ENCODE data around the gene PRKN. TPM values are rescaled to one million over a fixed set of nuclear protein-coding genes. Genes with fewer than 3 reads are reported as not detected.

The PRKN gene
- total RNA-seq, 1 donor from 2014 or later, result 7.0 TPM

GRCh38 chr6:161407115-161407514 lies 1320.5 kb downstream of the PRKN start:
- Mint-ChIP-seq H3K36me3 (ENCODE audit: unreplicated experiment) (no peaks in the 10 kb centered on the region), H3K27me3 (ENCODE audit: unreplicated experiment) (peaks cover 2% of the 10 kb centered on the region), H3K27ac (ENCODE audit: unreplicated experiment) (no peak overlapping the region), H3K4me3 (ENCODE audit: unreplicated experiment) (no peak overlapping the region), H3K4me1 (ENCODE audit: low read depth, unreplicated experiment) (peaks cover 11% of the 10 kb centered on the region), H3K9me3 (ENCODE audit: unreplicated experiment) (no peaks in the 10 kb centered on the region)
- no peak for DNase-seq
- TF ChIP-seq, protein P1, sequence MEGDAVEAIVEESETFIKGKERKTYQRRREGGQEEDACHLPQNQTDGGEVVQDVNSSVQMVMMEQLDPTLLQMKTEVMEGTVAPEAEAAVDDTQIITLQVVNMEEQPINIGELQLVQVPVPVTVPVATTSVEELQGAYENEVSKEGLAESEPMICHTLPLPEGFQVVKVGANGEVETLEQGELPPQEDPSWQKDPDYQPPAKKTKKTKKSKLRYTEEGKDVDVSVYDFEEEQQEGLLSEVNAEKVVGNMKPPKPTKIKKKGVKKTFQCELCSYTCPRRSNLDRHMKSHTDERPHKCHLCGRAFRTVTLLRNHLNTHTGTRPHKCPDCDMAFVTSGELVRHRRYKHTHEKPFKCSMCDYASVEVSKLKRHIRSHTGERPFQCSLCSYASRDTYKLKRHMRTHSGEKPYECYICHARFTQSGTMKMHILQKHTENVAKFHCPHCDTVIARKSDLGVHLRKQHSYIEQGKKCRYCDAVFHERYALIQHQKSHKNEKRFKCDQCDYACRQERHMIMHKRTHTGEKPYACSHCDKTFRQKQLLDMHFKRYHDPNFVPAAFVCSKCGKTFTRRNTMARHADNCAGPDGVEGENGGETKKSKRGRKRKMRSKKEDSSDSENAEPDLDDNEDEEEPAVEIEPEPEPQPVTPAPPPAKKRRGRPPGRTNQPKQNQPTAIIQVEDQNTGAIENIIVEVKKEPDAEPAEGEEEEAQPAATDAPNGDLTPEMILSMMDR (IDR thresholded peaks at IDR 0.05; ENCODE audit: partially characterized antibody, unreplicated experiment), result no peak

- Mint-ChIP-seq H3K4me3 (ENCODE audit: unreplicated experiment) (no peak overlapping the region), H3K27ac (ENCODE audit: unreplicated experiment) (no peak overlapping the region), H3K9me3 (ENCODE audit: unreplicated experiment) (no peaks in the 10 kb centered on the region)
Observed at GRCh38 chr6:161406646-161407045, 1320.9 kb downstream of the PRKN start.

GRCh38 chr6:161405418-161405817 lies 1322.1 kb downstream of the PRKN start:
- TF ChIP-seq, protein P1 (IDR thresholded peaks at IDR 0.05; ENCODE audit: partially characterized antibody, unreplicated experiment), result no peak
- Mint-ChIP-seq H3K27ac (ENCODE audit: unreplicated experiment) (no peak overlapping the region), H3K36me3 (ENCODE audit: unreplicated experiment) (no peaks in the 10 kb centered on the region), H3K27me3 (ENCODE audit: unreplicated experiment) (peaks cover 2% of the 10 kb centered on the region), H3K4me3 (ENCODE audit: unreplicated experiment) (no peak overlapping the region), H3K9me3 (ENCODE audit: unreplicated experiment) (no peaks in the 10 kb centered on the region), H3K4me1 (ENCODE audit: low read depth, unreplicated experiment) (peaks cover 11% of the 10 kb centered on the region)
- no peak for DNase-seq

More at GRCh38 chr6:161406646-161407045, 1320.9 kb downstream of the PRKN start:
- TF ChIP-seq, protein P1 (IDR thresholded peaks at IDR 0.05; ENCODE audit: partially characterized antibody, unreplicated experiment), result no peak
- no peaks in the 10 kb centered on the region for H3K36me3 Mint-ChIP-seq (ENCODE audit: unreplicated experiment)
- no peak for DNase-seq
- peaks cover 2% of the 10 kb centered on the region for H3K27me3 Mint-ChIP-seq (ENCODE audit: unreplicated experiment)
- peaks cover 11% of the 10 kb centered on the region for H3K4me1 Mint-ChIP-seq (ENCODE audit: low read depth, unreplicated experiment)

GRCh38 chr6:161403717-161404116 lies 1323.8 kb downstream of the PRKN start:
- no peaks in the 10 kb centered on the region for H3K27me3 Mint-ChIP-seq (ENCODE audit: unreplicated experiment)
- TF ChIP-seq, protein P1 (IDR thresholded peaks at IDR 0.05; ENCODE audit: partially characterized antibody, unreplicated experiment), result no peak
- H3K4me1 Mint-ChIP-seq (ENCODE audit: low read depth, unreplicated experiment), result peaks cover 11% of the 10 kb centered on the region
- no peak for DNase-seq
- H3K27ac Mint-ChIP-seq (ENCODE audit: unreplicated experiment), result no peak overlapping the region
- no peaks in the 10 kb centered on the region for H3K36me3 Mint-ChIP-seq (ENCODE audit: unreplicated experiment)
- H3K4me3 Mint-ChIP-seq (ENCODE audit: unreplicated experiment), result no peak overlapping the region
- H3K9me3 Mint-ChIP-seq (ENCODE audit: unreplicated experiment), result no peaks in the 10 kb centered on the region

GRCh38 chr6:161401587-161402309 lies 1325.8 kb downstream of the PRKN start:
- Mint-ChIP-seq H3K9me3 (ENCODE audit: unreplicated experiment) (peaks cover 2% of the 10 kb centered on the region), H3K4me3 (ENCODE audit: unreplicated experiment) (no peak overlapping the region)

More at GRCh38 chr6:161401587-161402309, 1325.8 kb downstream of the PRKN start:
- Mint-ChIP-seq H3K36me3 (ENCODE audit: unreplicated experiment) (no peaks in the 10 kb centered on the region), H3K4me1 (ENCODE audit: low read depth, unreplicated experiment) (peaks cover 6% of the 10 kb centered on the region), H3K27me3 (ENCODE audit: unreplicated experiment) (peaks cover 2% of the 10 kb centered on the region), H3K27ac (ENCODE audit: unreplicated experiment) (no peak overlapping the region)
- DNase-seq, result no peak
- TF ChIP-seq, protein P1 (IDR thresholded peaks at IDR 0.05; ENCODE audit: partially characterized antibody, unreplicated experiment), result no peak
